OCI-LY7 (cell line): ENCODE data around the gene IGFBP6. TPM values are rescaled to one million over a fixed set of nuclear protein-coding genes. Genes with fewer than 3 reads are reported as not detected.

Experiments used
- BruUV-seq: library from RNA; stranded (reverse); fragments of 400-500 nt; replicated peaks from 2 replicates; lab custom pipeline; 2021; lab: Mats Ljungman, UMichigan
- CTCF ChIA-PET: fragments of 300-600 bp; sonication (Branson Sonifier 250); formaldehyde crosslinking; loops from one replicate; lab custom pipeline; 2022; ENCODE audit warnings: antibody characterized with exemption; ENCODE audit not compliant: unreplicated experiment; lab: Charles Lee
- POLR2A ChIA-PET: fragments of 300-600 bp; sonication (Branson Sonifier 250); formaldehyde crosslinking; loops from one replicate; lab custom pipeline; 2022; ENCODE audit warnings: antibody characterized with exemption; lab: Charles Lee
- DNase-seq: peaks from one replicate; pipeline ENCODE4 v3.0.0-alpha.2; 2015; ENCODE audit warnings: low spot score
- H2AFZ ChIP-seq: fragments of 200-600 bp; sonication (generic), shearing (Covaris generic); 2 replicates; pipeline ENCODE4 v1.6.1; 2014; ENCODE audit warnings: mild to moderate bottlenecking, antibody characterized with exemption, low read length, moderate library complexity
- H3K27ac ChIP-seq: fragments of 200-600 bp; sonication (generic); 2 replicates; pipeline ENCODE4 v1.5.1; 2014; ENCODE audit warnings: mixed run types, low read depth, mild to moderate bottlenecking, moderate library complexity, low read length, inconsistent platforms; ENCODE audit not compliant: poor library complexity, severe bottlenecking
- H3K36me3 ChIP-seq: fragments of 200-600 bp; sonication (generic); 2 replicates; pipeline ENCODE4 v1.6.1; 2014; ENCODE audit warnings: mild to moderate bottlenecking, antibody characterized with exemption, low read length, moderate library complexity, mixed read lengths; ENCODE audit not compliant: insufficient read depth
- H3K4me1 ChIP-seq: fragments of 200-600 bp; sonication (generic); 2 replicates; pipeline ENCODE4 v1.5.1; 2014; ENCODE audit warnings: mild to moderate bottlenecking, low read length; ENCODE audit not compliant: insufficient read depth, poor library complexity, severe bottlenecking
- H3K4me2 ChIP-seq: fragments of 200-600 bp; sonication (generic); 2 replicates; pipeline ENCODE4 v1.6.1; 2014; ENCODE audit warnings: mild to moderate bottlenecking, low read length
- H3K4me3 ChIP-seq: fragments of 200-600 bp; sonication (generic); 2 replicates; pipeline ENCODE4 v1.5.1; 2014; ENCODE audit warnings: mild to moderate bottlenecking, low read depth, low read length; ENCODE audit not compliant: poor library complexity, severe bottlenecking
- H3K79me2 ChIP-seq: fragments of 200-600 bp; sonication (generic); 2 replicates; pipeline ENCODE4 v1.6.1; 2016; ENCODE audit warnings: low read depth, mild to moderate bottlenecking, low read length, moderate library complexity, mixed read lengths; ENCODE audit not compliant: insufficient read depth
- H3K9me2 ChIP-seq: fragments of 200-600 bp; sonication (generic); 2 replicates; pipeline ENCODE4 v1.6.1; 2016; ENCODE audit warnings: mild to moderate bottlenecking, low read length, mixed read lengths; ENCODE audit not compliant: insufficient read depth
- H3K9me3 ChIP-seq: fragments of 200-600 bp; sonication (generic); 2 replicates; pipeline ENCODE4 v1.6.1; 2014; ENCODE audit warnings: mild to moderate bottlenecking, mixed run types, low read length, mixed read lengths
- H4K20me1 ChIP-seq: fragments of 200-600 bp; sonication (generic); 2 replicates; pipeline ENCODE4 v1.6.1; 2014; ENCODE audit warnings: mild to moderate bottlenecking, antibody characterized with exemption, low read length, moderate library complexity, mixed read lengths; ENCODE audit not compliant: insufficient read depth
- EZH2phosphoT487 ChIP-seq: fragments of 200-600 bp; sonication (generic); IDR thresholded peaks from 2 replicates; pipeline ENCODE4 v1.6.1; 2018; ENCODE audit warnings: low read depth, borderline replicate concordance, mild to moderate bottlenecking, mixed run types, antibody characterized with exemption, low read length, moderate library complexity, mixed read lengths
- intact Hi-C: fragments of 100-400 bp; cut with micrococcal nuclease; formaldehyde crosslinking; loops from one replicate; pipeline ENCODE4 v1.10.0; 2022; ENCODE audit not compliant: unreplicated experiment
- total RNA-seq, 2 experiments: library from RNA; depleted of rRNA in 1 of 2; stranded (reverse); fragments of >200 nt in 1 of 2; shearing (Covaris generic) in 1 of 2; gene quantifications; 2 replicates each; pipeline ENCODE4 v1.2.3, GENCODE V29; 2014 to 2022
- TF ChIP-seq, protein P1 (sequence below): fragments of 200-600 bp; sonication (generic); conservative IDR thresholded peaks from 2 replicates; pipeline ENCODE4 v1.5.1; 2014; ENCODE audit warnings: mild to moderate bottlenecking, antibody characterized with exemption, low read length, moderate library complexity, mixed read lengths

Gene IGFBP6
- total RNA-seq, 2 experiments from 2014 or later: 2.9 TPM; not detected in 1

DNA sequence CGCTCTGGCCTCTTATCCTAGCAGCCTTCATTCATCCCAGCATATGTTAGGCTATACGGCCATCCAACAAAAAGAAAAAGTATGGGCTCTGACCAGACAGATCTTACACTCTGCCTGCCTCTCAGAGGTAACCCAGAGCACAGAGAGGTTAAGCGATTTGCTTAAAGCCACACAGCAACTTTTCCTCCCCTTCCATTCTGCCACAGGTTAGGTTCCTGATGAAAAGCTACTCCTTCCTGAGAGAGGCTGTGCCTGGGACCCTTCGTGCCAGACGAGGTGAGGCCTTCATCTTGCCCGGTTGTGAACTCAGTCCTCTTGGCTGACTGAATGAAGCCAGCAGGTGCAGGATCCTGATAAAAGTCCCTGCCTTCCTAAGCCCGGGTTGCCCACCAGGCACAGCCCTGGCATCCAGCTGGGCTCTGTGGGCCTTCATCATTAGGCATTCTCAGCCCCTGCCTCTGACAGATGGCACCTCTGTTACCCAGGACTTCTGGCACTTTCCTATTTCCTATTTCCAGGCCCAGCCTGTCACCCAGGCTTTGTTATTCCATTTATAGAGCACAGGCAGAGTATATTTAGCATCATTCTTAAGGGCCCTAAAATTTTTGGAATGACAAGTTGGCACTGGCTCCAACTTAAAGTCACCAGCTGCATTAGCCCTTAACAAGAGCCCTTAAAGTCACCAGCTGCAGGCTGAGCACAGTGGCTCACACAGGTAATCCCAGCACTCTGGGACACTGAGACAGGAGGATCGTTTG is 18.6 kb downstream of the IGFBP6 start:
- Histone ChIP-seq H3K4me3 (no peak overlapping the region), H3K27ac (no peak overlapping the region), H3K4me1 (no peaks in the 10 kb centered on the region), H3K9me3 (no peaks in the 10 kb centered on the region), H4K20me1 (no peaks in the 10 kb centered on the region), H3K36me3 (no peaks in the 10 kb centered on the region), H3K4me2 (no peak overlapping the region), H2AFZ (no peak overlapping the region), H3K79me2 (no peaks in the 10 kb centered on the region), H3K9me2 (no peaks in the 10 kb centered on the region)
- intact Hi-C loops: no loop called here
- TF ChIP-seq, protein P1, sequence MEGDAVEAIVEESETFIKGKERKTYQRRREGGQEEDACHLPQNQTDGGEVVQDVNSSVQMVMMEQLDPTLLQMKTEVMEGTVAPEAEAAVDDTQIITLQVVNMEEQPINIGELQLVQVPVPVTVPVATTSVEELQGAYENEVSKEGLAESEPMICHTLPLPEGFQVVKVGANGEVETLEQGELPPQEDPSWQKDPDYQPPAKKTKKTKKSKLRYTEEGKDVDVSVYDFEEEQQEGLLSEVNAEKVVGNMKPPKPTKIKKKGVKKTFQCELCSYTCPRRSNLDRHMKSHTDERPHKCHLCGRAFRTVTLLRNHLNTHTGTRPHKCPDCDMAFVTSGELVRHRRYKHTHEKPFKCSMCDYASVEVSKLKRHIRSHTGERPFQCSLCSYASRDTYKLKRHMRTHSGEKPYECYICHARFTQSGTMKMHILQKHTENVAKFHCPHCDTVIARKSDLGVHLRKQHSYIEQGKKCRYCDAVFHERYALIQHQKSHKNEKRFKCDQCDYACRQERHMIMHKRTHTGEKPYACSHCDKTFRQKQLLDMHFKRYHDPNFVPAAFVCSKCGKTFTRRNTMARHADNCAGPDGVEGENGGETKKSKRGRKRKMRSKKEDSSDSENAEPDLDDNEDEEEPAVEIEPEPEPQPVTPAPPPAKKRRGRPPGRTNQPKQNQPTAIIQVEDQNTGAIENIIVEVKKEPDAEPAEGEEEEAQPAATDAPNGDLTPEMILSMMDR: no peak
- POLR2A ChIA-PET: no interaction called here
- no TSS peak for BruUV-seq
- no peak for DNase-seq
- CTCF ChIA-PET: no interaction called here

DNA sequence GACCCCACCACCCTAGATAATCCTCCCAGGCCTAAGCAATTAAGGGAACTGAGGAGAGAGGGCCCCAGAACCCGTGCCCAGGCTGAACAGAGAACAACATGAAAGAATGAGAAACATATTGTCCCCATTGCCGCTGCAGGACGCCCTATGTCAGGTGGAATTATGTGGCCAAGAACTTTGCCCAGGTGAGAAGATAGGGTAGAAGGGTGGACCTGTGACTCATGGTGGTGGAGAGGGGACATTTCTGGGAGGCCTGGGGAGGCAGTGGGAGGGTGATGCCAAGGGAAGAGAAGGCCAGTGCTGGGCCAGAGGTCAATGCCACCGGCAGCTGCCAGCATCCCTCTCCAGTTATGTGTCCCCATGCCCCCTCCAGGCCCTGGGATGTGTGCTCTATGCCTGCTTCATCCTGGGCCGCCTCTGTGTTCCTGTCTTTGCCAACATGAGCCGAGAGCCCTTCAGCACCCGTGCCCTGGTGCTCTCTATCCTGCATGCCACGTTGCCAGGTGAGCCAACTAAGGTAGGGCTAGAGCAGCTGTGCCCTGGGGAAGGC is 21.4 kb downstream of the IGFBP6 start:
- H3K4me3 ChIP-seq: no peak overlapping the region
- no peaks in the 10 kb centered on the region for H3K9me2 ChIP-seq
- H3K4me2 ChIP-seq: no peak overlapping the region
- no TSS peak for BruUV-seq
- DNase-seq: no peak
- ChIA-PET CTCF (no interaction called here), POLR2A (no interaction called here)
- H3K9me3 ChIP-seq: no peaks in the 10 kb centered on the region
- no peaks in the 10 kb centered on the region for H4K20me1 ChIP-seq
- no peaks in the 10 kb centered on the region for H3K36me3 ChIP-seq
- no peak overlapping the region for H3K27ac ChIP-seq
- H3K4me1 ChIP-seq: no peaks in the 10 kb centered on the region
- no peak overlapping the region for H2AFZ ChIP-seq
- TF ChIP-seq, protein P1: no peak
- no peak for TF ChIP-seq EZH2phosphoT487
- no peaks in the 10 kb centered on the region for H3K79me2 ChIP-seq
- intact Hi-C loops: no loop called here
